NCI-H1048 (cell line): ENCODE results near the gene CCDC92.

ENCODE experiments used
- DNase-seq: peaks from one replicate; lab custom pipeline; 2025; lab: John Stamatoyannopoulos, UW

Gene CCDC92

DNA sequence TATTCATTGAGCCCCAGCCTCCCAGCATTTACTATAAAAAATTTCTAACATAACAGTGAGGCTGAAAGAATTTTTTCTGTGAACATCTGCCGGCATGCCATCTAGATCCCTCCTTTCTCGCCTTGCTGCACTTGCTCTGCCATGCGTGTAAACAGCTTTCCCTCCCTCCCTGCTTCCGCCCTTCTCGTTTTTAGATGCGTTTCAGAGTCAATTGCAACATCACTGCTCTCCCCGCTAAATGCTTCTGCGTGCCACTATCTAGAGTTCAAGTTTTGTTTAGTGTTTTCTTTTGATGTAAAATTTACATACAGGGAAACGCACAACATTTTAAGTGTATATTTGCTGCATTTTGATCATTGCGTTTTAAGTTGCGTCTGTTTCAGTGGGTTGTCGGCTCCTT lies 83.6 kb downstream of the CCDC92 start:
- no peak for DNase-seq

DNA sequence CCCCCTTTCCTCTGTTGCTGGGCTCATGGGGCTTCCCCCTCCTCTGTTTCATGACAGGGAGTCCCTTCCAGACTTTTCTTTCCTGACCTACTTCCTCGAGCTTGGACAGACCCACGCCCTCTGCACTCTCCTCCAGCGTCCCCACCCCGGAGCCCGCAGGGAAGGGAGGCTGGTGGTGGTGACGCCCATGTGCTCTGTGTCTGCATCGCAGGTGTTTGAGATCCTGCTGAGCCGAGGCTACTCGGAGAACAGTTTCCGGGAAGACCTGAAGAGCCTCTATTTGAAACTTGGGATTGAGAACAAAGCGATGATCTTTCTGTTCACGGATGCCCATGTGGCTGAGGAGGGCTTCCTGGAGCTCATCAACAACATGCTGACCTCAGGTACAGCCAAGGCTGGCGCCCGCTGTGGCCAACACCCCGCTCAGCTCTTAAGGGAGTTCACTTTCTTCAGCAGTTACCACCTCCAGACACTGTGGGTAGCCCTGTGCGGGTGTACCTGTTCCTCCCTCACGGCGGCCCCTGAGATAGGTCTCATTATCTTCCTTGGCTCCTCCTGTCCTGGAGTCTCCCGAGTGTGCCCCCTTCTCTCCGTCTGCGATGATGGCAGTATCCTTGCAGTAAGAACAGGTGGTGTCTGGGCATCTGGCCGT lies 85.6 kb downstream of the CCDC92 start:
- no peak for DNase-seq

- DNase-seq = no peak
Measured at GRCh38 chr12:123886258-123886657, 86.4 kb downstream of the CCDC92 start.
